Endodermal cell (in vitro differentiated cells): Measurements from ENCODE around the gene PSENEN. TPM values are rescaled to one million over a fixed set of nuclear protein-coding genes. Genes with fewer than 3 reads are reported as not detected.
"Not testable (repeated sequence)": the region's sequence is repeated elsewhere in the genome, so short reads cannot be mapped to it uniquely, and the experiment has no call there.

ENCODE experiments used
- DNase-seq: peaks from one replicate; pipeline ENCODE4 v3.0.0-alpha.2; 2017
- H3K27ac ChIP-seq: 2 replicates; pipeline ENCODE4 v1.5.1; 2013; ENCODE audit warnings: mild to moderate bottlenecking, low read depth, low read length, moderate library complexity
- H3K27me3 ChIP-seq: 2 replicates; pipeline ENCODE4 v1.6.1; 2013; ENCODE audit warnings: mild to moderate bottlenecking, low read length, moderate library complexity; ENCODE audit not compliant: insufficient read depth, control insufficient read depth, poor library complexity, severe bottlenecking
- H3K36me3 ChIP-seq: 2 replicates; pipeline ENCODE4 v1.7.0; 2013; ENCODE audit warnings: mild to moderate bottlenecking, low read length, moderate library complexity; ENCODE audit not compliant: control insufficient read depth, insufficient read depth
- H3K4me1 ChIP-seq: one replicate; pipeline ENCODE4 v1.7.0; 2013; ENCODE audit warnings: low read length; ENCODE audit not compliant: control insufficient read depth, insufficient read depth
- H3K4me3 ChIP-seq: 2 replicates; pipeline ENCODE4 v1.5.1; 2013; ENCODE audit warnings: mild to moderate bottlenecking, low read length, moderate library complexity
- H3K9ac ChIP-seq: 2 replicates; pipeline ENCODE4 v1.6.1; 2013; ENCODE audit warnings: mild to moderate bottlenecking, low read length, moderate library complexity; ENCODE audit not compliant: poor library complexity, severe bottlenecking; ENCODE audit errors: extremely low read depth
- H3K9me3 ChIP-seq: 2 replicates; pipeline ENCODE4 v1.6.1; 2013; ENCODE audit warnings: mild to moderate bottlenecking, low read length, moderate library complexity; ENCODE audit not compliant: control insufficient read depth
- H3K27ac Mint-ChIP-seq: 2 replicates; pipeline ENCODE4 v1.8.0; 2020; ENCODE audit warnings: mixed read lengths
- H3K27me3 Mint-ChIP-seq: 2 replicates; pipeline ENCODE4 v1.8.0; 2021; ENCODE audit warnings: mild to moderate bottlenecking, mixed read lengths; ENCODE audit not compliant: insufficient read depth
- H3K36me3 Mint-ChIP-seq: 2 replicates; pipeline ENCODE4 v1.8.0; 2020; ENCODE audit warnings: low read depth, mixed read lengths
- H3K4me1 Mint-ChIP-seq: 2 replicates; pipeline ENCODE4 v1.8.0; 2020; ENCODE audit warnings: mixed read lengths
- H3K4me3 Mint-ChIP-seq: 2 replicates; pipeline ENCODE4 v1.8.0; 2020; ENCODE audit warnings: mild to moderate bottlenecking, moderate library complexity, mixed read lengths
- H3K9me3 Mint-ChIP-seq: 2 replicates; pipeline ENCODE4 v1.8.0; 2020; ENCODE audit warnings: mild to moderate bottlenecking, mixed read lengths
- WGBS, 2 experiments: methylation state at CpG; one replicate each; pipeline versions ENCODE4 v1.1.5 to v1.1.7; 2013; ENCODE audit warnings: missing lambda C conversion rate in 2 of 2, mixed read lengths in 1 of 2; ENCODE audit not compliant: insufficient coverage in 1 of 2, insufficient read length in 1 of 2; 5-methylcytosine and 5-hydroxymethylcytosine counted together
- total RNA-seq, 2 donors: library from RNA; stranded (reverse); fragmentation: NEBNext Ultra II Directional in 1 of 2; extraction: Animal tissue kit (Norgen Biotek cat#: 25700) in 1 of 2; gene quantifications; 2 replicates in 1 of 2; 3 replicates in 1 of 2; pipeline ENCODE4 v1.2.1, GENCODE V29; 2021
- TF ChIP-seq, protein P1 (sequence below): fragments of 200-600 bp; sonication (generic); conservative IDR thresholded peaks from 2 replicates; pipeline ENCODE4 v1.5.0; 2021; ENCODE audit warnings: antibody characterized with exemption, mild to moderate bottlenecking

Gene PSENEN
- total RNA-seq, 2 donors from 2014 or later, result 101 to 109 TPM

DNA sequence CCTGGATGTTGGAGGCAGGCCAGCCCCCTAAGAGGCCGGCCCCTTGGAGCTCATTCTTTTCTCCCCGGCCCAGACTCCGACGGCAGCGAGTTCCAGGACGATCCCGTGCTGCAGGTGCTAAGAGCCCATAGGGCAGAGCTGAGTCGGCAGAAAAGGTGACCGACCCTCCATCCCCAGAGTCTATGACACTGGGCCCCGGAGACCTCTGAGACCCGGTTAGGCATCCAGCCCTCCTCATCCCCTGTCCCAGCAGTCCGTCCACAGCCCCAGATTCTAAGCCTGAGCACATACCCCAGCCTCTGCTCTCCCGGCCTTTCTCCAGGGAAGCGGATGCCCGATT is 22.6 kb downstream of the PSENEN start:
- Histone ChIP-seq H3K4me1 (peaks cover 2% of the 10 kb centered on the region), H3K27me3 (no peaks in the 10 kb centered on the region), H3K9me3 (no peaks in the 10 kb centered on the region), H3K9ac (no peak overlapping the region), H3K36me3 (peaks cover 19% of the 10 kb centered on the region), H3K4me3 (no peak overlapping the region), H3K27ac (no peak overlapping the region)
- Mint-ChIP-seq H3K27me3 (peaks cover 8% of the 10 kb centered on the region), H3K9me3 (no peaks in the 10 kb centered on the region), H3K4me1 (peaks cover 3% of the 10 kb centered on the region), H3K27ac (no peak overlapping the region), H3K4me3 (no peak overlapping the region), H3K36me3 (peaks cover 22% of the 10 kb centered on the region)
- 71 to 72% methylated on average over 14 to 15 of the region's 15 CpGs for WGBS, 2 experiments
- TF ChIP-seq, protein P1, sequence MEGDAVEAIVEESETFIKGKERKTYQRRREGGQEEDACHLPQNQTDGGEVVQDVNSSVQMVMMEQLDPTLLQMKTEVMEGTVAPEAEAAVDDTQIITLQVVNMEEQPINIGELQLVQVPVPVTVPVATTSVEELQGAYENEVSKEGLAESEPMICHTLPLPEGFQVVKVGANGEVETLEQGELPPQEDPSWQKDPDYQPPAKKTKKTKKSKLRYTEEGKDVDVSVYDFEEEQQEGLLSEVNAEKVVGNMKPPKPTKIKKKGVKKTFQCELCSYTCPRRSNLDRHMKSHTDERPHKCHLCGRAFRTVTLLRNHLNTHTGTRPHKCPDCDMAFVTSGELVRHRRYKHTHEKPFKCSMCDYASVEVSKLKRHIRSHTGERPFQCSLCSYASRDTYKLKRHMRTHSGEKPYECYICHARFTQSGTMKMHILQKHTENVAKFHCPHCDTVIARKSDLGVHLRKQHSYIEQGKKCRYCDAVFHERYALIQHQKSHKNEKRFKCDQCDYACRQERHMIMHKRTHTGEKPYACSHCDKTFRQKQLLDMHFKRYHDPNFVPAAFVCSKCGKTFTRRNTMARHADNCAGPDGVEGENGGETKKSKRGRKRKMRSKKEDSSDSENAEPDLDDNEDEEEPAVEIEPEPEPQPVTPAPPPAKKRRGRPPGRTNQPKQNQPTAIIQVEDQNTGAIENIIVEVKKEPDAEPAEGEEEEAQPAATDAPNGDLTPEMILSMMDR, result no peak
- no peak for DNase-seq

DNA sequence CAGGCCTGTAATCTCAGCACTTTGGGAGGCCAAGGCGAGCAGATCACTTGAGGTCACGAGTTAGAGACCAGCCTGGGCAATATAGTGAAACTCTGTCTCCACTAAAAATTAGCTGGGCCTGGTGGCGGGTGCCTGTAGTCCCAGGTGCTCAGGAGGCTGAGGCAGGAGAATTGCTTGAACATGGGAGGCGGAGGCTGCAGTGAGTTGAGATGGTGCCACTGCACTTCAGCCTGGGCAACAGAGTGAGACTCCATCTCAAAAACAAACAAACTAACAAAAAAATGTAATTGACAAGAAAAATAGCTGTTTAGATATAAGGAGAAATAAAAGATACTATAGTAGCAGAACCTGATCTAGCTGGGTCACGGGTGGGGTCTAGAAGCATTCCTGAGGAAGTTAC is 26.9 kb downstream of the PSENEN start:
- peaks cover 11% of the 10 kb centered on the region for H3K27me3 ChIP-seq
- not testable (repeated sequence) for H3K36me3 Mint-ChIP-seq, DNase-seq, H3K9me3 Mint-ChIP-seq, H3K9ac ChIP-seq, H3K4me3 ChIP-seq, H3K9me3 ChIP-seq, H3K27ac ChIP-seq, H3K4me3 Mint-ChIP-seq, H3K27ac Mint-ChIP-seq, H3K4me1 ChIP-seq
- Mint-ChIP-seq H3K27me3 (peaks cover 30% of the 10 kb centered on the region), H3K4me1 (peaks cover 14% of the 10 kb centered on the region)
- H3K36me3 ChIP-seq, result peaks cover 11% of the 10 kb centered on the region
- 92 to 93% methylated on average over 4 to 5 of the region's 5 CpGs for WGBS, 2 experiments

DNA sequence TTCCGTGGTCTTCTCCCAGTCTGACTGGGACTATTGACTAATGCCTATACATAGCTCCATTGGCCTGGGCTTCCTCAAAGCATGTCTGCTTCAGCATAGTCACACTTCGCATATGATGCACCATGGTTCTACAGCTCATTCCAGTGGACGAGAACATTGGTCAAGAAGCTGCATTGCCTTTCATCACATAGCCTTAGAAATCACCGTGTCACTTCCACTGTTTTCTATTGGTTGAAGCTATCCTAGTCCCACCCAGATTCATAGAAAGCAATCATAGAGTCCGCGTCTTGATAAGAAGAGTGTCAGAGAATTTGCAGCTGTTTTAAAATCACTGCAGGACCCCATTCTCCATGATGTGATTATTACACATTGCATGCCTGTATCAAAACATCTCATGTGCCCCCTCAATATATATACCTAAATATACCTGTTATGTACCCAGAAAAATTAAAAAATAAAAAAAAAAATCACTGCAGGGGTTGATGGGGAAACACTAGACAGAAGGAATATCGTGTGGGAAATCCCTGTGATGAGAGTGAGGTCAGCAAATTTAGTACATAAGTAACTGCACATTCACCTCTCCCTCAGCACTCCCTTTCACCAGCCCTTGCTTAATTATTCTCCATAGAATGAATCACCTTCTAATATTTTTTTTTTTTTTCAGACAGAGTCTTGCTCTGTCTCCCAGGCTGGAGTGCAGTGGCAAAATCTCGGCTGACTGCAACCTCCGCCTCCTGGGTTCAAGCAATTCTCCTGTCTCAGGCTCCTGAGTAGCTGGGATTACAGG is 27.8 kb downstream of the PSENEN start:
- H3K4me3 Mint-ChIP-seq, result no peak overlapping the region
- no peak overlapping the region for H3K27ac Mint-ChIP-seq
- Histone ChIP-seq H3K36me3 (peaks cover 9% of the 10 kb centered on the region), H3K9me3 (no peaks in the 10 kb centered on the region), H3K27me3 (peaks cover 11% of the 10 kb centered on the region), H3K9ac (no peak overlapping the region), H3K4me3 (no peak overlapping the region), H3K4me1 (peaks cover 3% of the 10 kb centered on the region), H3K27ac (no peak overlapping the region)
- TF ChIP-seq, protein P1, result no peak
- H3K27me3 Mint-ChIP-seq, result peaks cover 37% of the 10 kb centered on the region
- DNase-seq, result no peak
- H3K4me1 Mint-ChIP-seq, result peaks cover 15% of the 10 kb centered on the region
- peaks cover 9% of the 10 kb centered on the region for H3K36me3 Mint-ChIP-seq
- 73 to 82% methylated on average over 9 of the region's 9 CpGs for WGBS, 2 experiments
- no peaks in the 10 kb centered on the region for H3K9me3 Mint-ChIP-seq
